Hindlimb muscle (tissue), 1 donor: ENCODE measurements around the gene RIT2. TPM values are rescaled to one million over a fixed set of nuclear protein-coding genes. Genes with fewer than 3 reads are reported as not detected.

ENCODE experiments used
- DNase-seq: peaks from one replicate; pipeline ENCODE4 v3.0.0-alpha.2; 2013
- polyA plus RNA-seq: library from polyadenylated mRNA; unstranded; fragments of 120-200 nt; gene quantifications from one replicate; pipeline ENCODE4 v1.2.1, GENCODE V29; 2013; ENCODE audit not compliant: insufficient read length

RIT2 gene
- polyA plus RNA-seq, 1 donor = not detected

GRCh38 chr18:43080671-43081070 is 34.8 kb downstream of the RIT2 start:
- no peak for DNase-seq

- DNase-seq = no peak
These were observed 36.1 kb downstream of the RIT2 start for GRCh38 chr18:43079422-43079821.

DNA sequence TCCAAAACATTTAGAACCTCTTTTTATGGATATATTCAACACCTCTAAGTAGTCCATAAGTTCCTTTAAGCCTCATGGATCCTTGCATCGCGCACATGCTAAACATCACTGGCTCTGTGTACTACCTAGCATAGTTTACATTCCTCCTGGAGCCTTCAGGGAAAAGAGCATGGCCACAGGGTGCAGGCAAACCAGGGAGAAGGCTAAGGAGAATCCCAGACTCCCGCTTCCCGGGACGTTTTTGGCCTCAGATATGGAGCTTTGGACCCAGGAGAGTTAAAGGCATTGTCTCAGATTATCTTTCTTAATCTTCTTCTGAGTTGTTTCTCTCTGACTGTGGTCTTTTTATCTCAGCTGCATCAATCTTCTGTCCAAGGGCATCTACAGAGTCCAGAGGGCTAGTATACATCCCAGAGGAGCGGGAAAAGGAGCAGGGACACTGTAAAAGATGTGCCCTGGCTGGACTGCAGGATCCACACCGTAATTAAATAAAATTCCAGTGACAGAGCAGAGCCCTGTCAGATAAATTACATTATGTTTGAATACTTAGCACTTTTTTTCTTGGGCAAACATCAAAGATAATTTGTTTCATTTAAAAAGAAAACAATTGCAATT is 36.9 kb downstream of the RIT2 start:
- DNase-seq = no peak

- no peak for DNase-seq
These were observed 37.8 kb downstream of the RIT2 start for GRCh38 chr18:43077510-43078308.

GRCh38 chr18:43073771-43074170 is 41.7 kb downstream of the RIT2 start:
- no peak for DNase-seq

GRCh38 chr18:43068781-43069180 is 46.7 kb downstream of the RIT2 start:
- no peak for DNase-seq

DNA sequence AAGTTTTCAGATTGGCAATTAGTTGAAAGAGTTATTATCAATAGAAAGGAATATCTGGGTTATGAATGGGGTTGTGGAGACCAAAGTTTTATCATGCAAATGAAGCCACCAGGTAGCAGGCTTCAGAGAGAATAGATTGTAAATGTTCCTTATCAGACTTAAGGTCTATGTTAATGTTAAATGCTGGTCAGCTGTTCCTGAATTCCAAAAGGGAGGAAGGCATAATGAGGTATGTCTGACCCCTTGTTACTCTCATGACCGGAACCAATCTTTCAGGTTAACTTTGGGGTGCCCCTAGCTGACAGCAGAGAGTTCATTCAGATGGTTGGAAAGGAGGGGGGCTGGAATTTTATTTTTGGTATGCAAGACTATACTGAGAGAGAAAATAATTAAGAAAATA is 47.9 kb downstream of the RIT2 start:
- no peak for DNase-seq

DNA sequence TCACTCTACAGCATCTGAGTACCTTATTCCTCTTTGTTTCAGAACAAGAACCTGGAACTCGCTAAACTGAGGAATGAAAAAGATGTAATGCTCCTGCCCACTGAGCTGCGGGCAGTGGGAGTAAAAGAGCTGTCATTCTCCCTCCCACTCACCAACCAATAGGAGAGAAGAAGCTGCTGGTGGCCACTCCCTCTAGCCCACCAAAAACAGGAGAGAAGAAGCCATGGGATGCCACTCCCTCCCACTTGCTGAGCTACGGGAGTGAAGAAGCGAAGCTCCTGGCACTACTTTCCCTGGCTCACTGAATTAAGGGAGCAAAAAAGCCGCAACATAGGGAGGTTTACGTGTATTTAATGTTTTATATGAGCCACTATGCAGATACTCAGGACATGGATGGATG is 53.7 kb downstream of the RIT2 start:
- DNase-seq = no peak

GRCh38 chr18:43061318-43061717 is 54.2 kb downstream of the RIT2 start:
- DNase-seq = no peak

GRCh38 chr18:43060020-43060419 is 55.5 kb downstream of the RIT2 start:
- no peak for DNase-seq

DNA sequence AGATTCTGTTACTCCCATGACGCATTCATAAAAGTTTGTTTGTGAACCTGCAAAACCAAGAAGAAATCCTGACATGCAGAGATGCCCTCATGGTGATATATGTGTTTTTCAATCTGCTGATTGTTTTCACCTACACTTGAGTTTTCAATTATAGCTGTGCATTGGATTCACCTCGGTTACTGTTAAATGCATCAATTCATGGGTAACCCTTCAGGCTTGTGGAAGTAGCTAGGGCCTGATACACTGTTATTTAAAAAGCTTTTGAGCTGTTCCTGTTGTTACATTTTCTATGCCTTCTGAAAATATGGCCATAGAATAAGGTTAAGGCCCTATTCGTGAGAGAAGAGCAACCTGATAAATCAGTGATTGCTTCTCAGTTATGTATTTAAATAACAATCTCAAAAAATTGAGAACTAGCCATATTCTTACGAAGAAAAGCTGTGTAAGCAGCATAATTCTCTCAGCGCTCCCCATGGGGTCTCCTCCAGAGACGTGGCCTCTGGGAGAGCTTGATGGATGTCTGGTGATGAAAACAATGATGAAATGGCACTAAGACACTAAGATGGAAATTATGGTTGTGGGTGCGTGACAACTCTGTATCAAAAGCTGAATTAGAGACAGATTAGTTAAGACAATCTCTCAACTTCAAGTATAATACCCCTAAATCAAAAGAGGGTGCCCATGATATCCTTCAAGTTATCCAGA is 60.5 kb downstream of the RIT2 start:
- no peak for DNase-seq

- no peak for DNase-seq
These were observed 66.5 kb downstream of the RIT2 start for GRCh38 chr18:43049021-43049420.

DNA sequence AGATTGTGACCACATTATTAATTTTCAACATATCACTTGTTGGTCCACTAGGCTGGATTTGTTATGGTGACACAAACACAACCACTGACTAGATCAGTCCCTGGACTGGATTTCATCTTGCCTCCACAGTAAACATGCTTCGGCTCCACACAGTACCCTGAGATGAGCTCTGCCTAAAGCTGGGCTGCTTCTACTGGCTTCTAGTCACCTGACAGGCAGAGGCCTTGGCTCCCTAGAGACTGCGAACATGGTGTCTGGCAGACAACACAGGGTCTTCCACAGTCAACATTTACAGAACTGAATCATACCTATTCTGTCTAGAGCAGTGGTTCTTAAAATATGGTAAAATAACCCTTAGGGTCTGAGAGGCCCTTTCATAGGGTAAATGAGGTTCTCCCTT is 69.2 kb downstream of the RIT2 start:
- no peak for DNase-seq

DNA sequence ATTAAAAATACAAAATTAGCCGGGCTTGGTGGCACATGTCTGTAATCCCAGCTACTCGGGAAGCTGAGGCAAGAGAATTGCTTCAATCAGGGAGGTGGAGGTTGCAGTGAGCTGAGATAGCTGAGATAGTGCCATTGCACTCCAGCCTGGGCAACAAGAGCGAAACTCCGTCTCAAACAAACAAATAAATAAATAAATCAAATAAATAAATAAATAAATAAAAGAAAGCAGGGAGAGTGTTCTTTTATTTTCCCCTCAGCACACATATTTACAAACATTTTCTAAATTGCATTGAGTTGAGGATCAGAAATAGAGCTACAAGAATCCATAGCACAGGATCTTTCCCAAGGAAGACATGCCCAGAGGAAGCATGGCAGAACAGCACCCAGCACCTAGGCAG is 71.9 kb downstream of the RIT2 start:
- no peak for DNase-seq

GRCh38 chr18:43040281-43040680 is 75.2 kb downstream of the RIT2 start:
- DNase-seq = no peak

DNA sequence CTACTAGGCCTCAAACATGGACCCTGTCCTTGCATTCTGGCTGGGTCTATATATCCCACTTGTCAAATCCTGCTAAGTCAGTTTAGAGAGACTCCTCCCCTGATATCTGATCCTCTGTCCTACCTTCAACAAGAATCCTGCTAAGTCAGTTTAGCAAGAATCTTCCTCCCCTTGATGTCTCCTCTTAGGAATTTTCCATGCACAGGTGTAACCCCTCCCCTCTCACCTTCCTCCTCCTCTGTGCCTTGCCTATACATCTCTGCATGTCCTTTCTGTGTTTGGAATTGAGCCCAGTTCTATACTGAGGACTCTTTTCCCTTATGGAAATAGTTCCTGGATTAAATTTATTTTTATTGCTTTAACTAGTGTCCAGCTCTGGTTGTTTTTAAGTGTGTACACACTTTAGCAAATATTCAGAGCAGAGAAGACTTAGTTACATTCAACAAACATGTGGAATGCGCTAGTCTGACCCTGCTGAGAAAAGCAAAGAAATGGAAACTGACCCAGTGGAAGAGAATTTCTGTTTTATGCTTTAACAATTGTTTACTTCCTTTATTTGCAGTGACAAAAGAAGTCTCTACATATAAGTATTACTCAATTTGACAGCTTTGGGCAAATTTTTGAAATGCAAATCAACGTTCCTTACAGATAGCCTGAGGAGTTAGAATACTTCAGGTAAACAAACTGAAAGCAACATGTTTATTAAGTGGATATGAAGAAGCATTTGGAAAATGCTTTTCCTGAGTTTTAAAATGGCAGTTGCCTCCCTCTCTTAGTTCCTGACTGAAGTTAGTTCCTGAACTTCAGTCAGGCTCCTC is 80.6 kb downstream of the RIT2 start:
- no peak for DNase-seq

GRCh38 chr18:43031169-43031568 is 84.3 kb downstream of the RIT2 start:
- no peak for DNase-seq

DNA sequence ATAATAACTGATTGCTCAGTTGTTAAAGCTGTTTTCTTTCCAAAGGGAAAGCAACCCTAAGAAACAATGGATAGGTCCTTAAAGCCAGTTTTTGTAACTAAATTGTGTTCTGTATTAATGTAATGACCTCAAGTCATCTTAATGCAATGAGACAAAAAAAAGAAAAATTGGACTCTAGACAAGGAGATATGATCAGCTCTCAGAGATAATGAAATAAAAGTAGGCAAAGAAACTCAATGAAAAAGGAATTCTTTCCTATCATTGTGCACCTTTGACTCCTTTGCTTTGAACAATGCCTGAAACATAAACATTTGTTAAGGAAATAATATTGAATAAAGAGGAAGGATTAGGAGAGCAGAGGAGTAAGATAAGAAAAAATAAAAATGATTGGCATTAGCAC is 86.1 kb downstream of the RIT2 start:
- no peak for DNase-seq

DNA sequence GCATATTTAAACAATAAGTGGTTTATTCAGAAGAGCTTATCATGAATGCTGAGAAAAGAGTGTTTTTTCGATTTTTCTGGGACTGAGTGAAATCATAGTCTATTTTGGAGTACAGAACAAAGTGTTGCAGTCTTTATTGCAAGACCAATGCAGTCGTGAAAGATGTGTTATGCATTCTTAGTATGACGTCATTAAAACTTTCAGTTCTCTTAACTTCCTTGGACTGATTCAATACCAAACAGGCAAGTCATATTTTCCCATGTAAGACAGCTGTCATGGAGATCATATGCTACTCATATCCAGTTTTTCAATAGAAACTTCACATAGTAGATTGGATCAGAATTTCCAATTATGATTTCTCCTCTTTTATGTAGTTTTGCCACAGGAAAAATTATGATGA is 92.6 kb downstream of the RIT2 start:
- no peak for DNase-seq

DNA sequence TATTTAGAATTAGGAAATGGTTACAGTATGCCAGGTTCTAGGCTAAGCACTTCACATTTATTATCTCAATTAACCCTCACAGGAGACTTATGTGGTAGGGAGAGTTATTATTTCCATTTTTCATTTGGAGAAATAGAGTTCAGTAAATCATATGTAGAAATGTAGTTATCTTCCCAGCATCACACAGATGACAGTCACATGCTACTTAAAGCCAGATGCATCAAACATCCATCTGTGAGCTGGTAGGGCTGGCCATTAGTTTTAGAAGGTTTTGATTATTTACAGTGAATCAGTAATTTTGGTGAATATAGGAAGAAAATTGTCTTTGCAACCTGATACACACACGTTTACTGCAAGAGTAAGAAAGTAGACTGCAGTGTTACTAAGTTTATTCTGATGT is 97.9 kb downstream of the RIT2 start:
- no peak for DNase-seq

- DNase-seq = no peak
These were observed 102.0 kb downstream of the RIT2 start for GRCh38 chr18:43013486-43013885.

DNA sequence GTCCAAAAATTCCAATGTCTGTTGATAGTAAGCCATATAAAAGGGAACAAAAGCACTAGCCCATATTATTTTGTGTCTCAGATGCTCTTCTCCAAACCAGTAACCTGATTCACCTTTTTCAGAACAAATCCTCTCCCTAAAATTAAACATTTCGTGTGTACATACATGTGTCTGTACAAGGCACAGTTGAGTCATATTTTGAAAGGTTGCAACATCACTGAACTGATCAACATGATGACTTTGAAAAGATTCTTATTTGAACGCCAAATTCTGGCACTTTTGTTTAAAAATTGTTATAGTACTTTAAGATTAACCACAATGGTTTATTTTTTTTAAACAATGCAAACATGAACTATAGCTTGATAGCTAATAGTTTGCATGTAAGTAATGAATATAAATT is 102.5 kb downstream of the RIT2 start:
- DNase-seq = no peak

DNA sequence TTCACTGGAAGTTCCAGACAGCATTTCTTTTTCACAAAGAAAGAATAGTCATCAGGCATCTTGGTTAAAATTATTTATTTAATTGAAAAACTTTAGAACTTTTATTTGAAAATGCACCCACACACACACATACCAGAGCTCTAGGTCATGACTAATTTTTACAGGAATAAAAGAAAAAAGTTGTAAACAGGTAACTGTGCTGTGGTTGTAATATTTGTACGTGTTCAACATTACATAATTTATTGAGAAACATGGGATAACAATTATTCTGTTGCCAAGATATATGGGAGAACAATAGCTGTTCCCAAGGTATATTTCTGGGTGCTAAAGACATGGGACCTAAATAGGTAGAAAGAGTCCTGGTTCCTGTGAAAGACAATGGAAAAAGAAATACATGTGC is 104.9 kb downstream of the RIT2 start:
- DNase-seq = no peak
